ENCODE measurements around the gene KXD1.

KXD1 gene

GRCh38 chr19:18603958-18604819, 46.5 kb downstream of the KXD1 start:
- Histone ChIP-seq H3K4ac (ENCODE audit: low read length) (no peak overlapping the region), H3K14ac (ENCODE audit: low read length) (peak overlapping the region; percentile 31), H2BK120ac (ENCODE audit: low read depth, low read length) (no peak overlapping the region), H2AK5ac (ENCODE audit: low read depth, low read length) (peak overlapping the region; percentile 54), H3K4me2 (ENCODE audit: insufficient read depth, low read length, poor library complexity, severe bottlenecking) (peak overlapping the region; percentile 45), H3K79me1 (ENCODE audit: low read depth, low read length) (no peaks in the 10 kb centered on the region), H4K91ac (ENCODE audit: low read depth, low read length, poor library complexity) (no peak overlapping the region), H3K18ac (ENCODE audit: low read length) (peak overlapping the region; percentile 94), H3K36me3 (replicated peaks in 1 of 2; ENCODE audit: control insufficient read depth in 2 of 2, insufficient read depth in 2 of 2, low read length in 2 of 2) (no peaks in the 10 kb centered on the region), H2BK5ac (ENCODE audit: low read length) (no peak overlapping the region), H3K4me1 (ENCODE audit: control insufficient read depth in 2 of 2, insufficient read depth in 1 of 2, low read depth in 1 of 2, low read length in 2 of 2) (peaks cover 14 to 22% of the 10 kb centered on the region in 2 donors), H4K8ac (ENCODE audit: low read depth, low read length) (no peak overlapping the region), H3K4me3 (ENCODE audit: low read length in 2 of 2) (no peak overlapping the region), H2AFZ (ENCODE audit: low read length) (no peak overlapping the region), H3K23ac (ENCODE audit: low read depth, low read length, poor library complexity) (no peak overlapping the region), H2BK12ac (ENCODE audit: low read length) (peak overlapping the region; percentile 12), H3K9me3 (replicated peaks in 1 of 2; ENCODE audit: control insufficient read depth in 2 of 2, insufficient read depth in 1 of 2, low read depth in 1 of 2, low read length in 2 of 2) (no peaks in the 10 kb centered on the region), H3K27me3 (ENCODE audit: control insufficient read depth in 3 of 3, insufficient read depth in 3 of 3, low read depth in 1 of 3, low read length in 3 of 3) (peaks cover 39 to 85% (median 75%) of the 10 kb centered on the region in 3 experiments), H3K9ac (ENCODE audit: low read depth, low read length, poor library complexity) (peak overlapping the region; percentile 30), H3K27ac (replicated peaks; ENCODE audit: low read length) (no peak overlapping the region), H2BK15ac (ENCODE audit: low read length) (no peak overlapping the region)
- DNase-seq (ENCODE audit: low spot score): no peak
- WGBS, 2 donors (ENCODE audit: extremely low coverage in 2 of 2, insufficient read length in 2 of 2, insufficient replicate concordance in 1 of 2): no CpG with 5 or more reads among the region's 26 CpGs

GRCh38 chr19:18604820-18605159, 47.1 kb downstream of the KXD1 start:
- H3K14ac ChIP-seq (ENCODE audit: low read length): no peak overlapping the region
- H2BK12ac ChIP-seq (ENCODE audit: low read length): no peak overlapping the region
- H2BK5ac ChIP-seq (ENCODE audit: low read length): no peak overlapping the region
- H3K79me1 ChIP-seq (ENCODE audit: low read depth, low read length): no peaks in the 10 kb centered on the region
- H3K36me3 ChIP-seq (replicated peaks in 1 of 2; ENCODE audit: control insufficient read depth in 2 of 2, insufficient read depth in 2 of 2, low read length in 2 of 2): no peaks in the 10 kb centered on the region
- WGBS, 2 donors (ENCODE audit: extremely low coverage in 2 of 2, insufficient read length in 2 of 2, insufficient replicate concordance in 1 of 2): no CpG with 5 or more reads among the region's 10 CpGs
- H3K4me3 ChIP-seq (ENCODE audit: low read length in 2 of 2): no peak overlapping the region
- no peak overlapping the region for H2BK120ac ChIP-seq (ENCODE audit: low read depth, low read length)
- peaks cover 43 to 87% (median 81%) of the 10 kb centered on the region in 3 experiments for H3K27me3 ChIP-seq (ENCODE audit: control insufficient read depth in 3 of 3, insufficient read depth in 3 of 3, low read depth in 1 of 3, low read length in 3 of 3)
- no peaks in the 10 kb centered on the region for H3K9me3 ChIP-seq (replicated peaks in 1 of 2; ENCODE audit: control insufficient read depth in 2 of 2, insufficient read depth in 1 of 2, low read depth in 1 of 2, low read length in 2 of 2)
- H4K91ac ChIP-seq (ENCODE audit: low read depth, low read length, poor library complexity): no peak overlapping the region
- no peak overlapping the region for H4K8ac ChIP-seq (ENCODE audit: low read depth, low read length)
- H2BK15ac ChIP-seq (ENCODE audit: low read length): no peak overlapping the region
- no peak overlapping the region for H3K4ac ChIP-seq (ENCODE audit: low read length)
- H3K9ac ChIP-seq (ENCODE audit: low read depth, low read length, poor library complexity): no peak overlapping the region
- no peak overlapping the region for H3K23ac ChIP-seq (ENCODE audit: low read depth, low read length, poor library complexity)
- H3K4me1 ChIP-seq (ENCODE audit: control insufficient read depth in 2 of 2, insufficient read depth in 1 of 2, low read depth in 1 of 2, low read length in 2 of 2): peaks cover 14 to 25% of the 10 kb centered on the region in 2 donors
- peak overlapping the region; percentile 81 for H2AK5ac ChIP-seq (ENCODE audit: low read depth, low read length)
- H3K18ac ChIP-seq (ENCODE audit: low read length): no peak overlapping the region
- no peak overlapping the region for H3K27ac ChIP-seq (replicated peaks; ENCODE audit: low read length)
- H3K4me2 ChIP-seq (ENCODE audit: insufficient read depth, low read length, poor library complexity, severe bottlenecking): no peak overlapping the region
- DNase-seq (ENCODE audit: low spot score): no peak
- H2AFZ ChIP-seq (ENCODE audit: low read length): no peak overlapping the region

- peak overlapping the region; percentile 91 for H3K23ac ChIP-seq (ENCODE audit: low read depth, low read length, poor library complexity)
- no peak overlapping the region for H3K27ac ChIP-seq (replicated peaks; ENCODE audit: low read length)
- no peak overlapping the region for H3K4me2 ChIP-seq (ENCODE audit: insufficient read depth, low read length, poor library complexity, severe bottlenecking)
- no peak for DNase-seq (ENCODE audit: low spot score)
- H4K91ac ChIP-seq (ENCODE audit: low read depth, low read length, poor library complexity): no peak overlapping the region
- H3K9ac ChIP-seq (ENCODE audit: low read depth, low read length, poor library complexity): no peak overlapping the region
- H3K14ac ChIP-seq (ENCODE audit: low read length): peak overlapping the region; percentile 94
- peaks cover 47 to 90% (median 85%) of the 10 kb centered on the region in 3 experiments for H3K27me3 ChIP-seq (ENCODE audit: control insufficient read depth in 3 of 3, insufficient read depth in 3 of 3, low read depth in 1 of 3, low read length in 3 of 3)
- H2AK5ac ChIP-seq (ENCODE audit: low read depth, low read length): peak overlapping the region; percentile 81
- no peak overlapping the region for H2BK120ac ChIP-seq (ENCODE audit: low read depth, low read length)
- no peak overlapping the region for H3K4me3 ChIP-seq (ENCODE audit: low read length in 2 of 2)
- WGBS, 2 donors (ENCODE audit: extremely low coverage in 2 of 2, insufficient read length in 2 of 2, insufficient replicate concordance in 1 of 2): no CpG with 5 or more reads among the region's 17 CpGs
- peak overlapping the region; percentile 73 for H2BK12ac ChIP-seq (ENCODE audit: low read length)
- H3K4me1 ChIP-seq (ENCODE audit: control insufficient read depth in 2 of 2, insufficient read depth in 1 of 2, low read depth in 1 of 2, low read length in 2 of 2): peaks cover 14 to 28% of the 10 kb centered on the region in 2 donors
- peak overlapping the region; percentile 91 for H2BK15ac ChIP-seq (ENCODE audit: low read length)
- H3K9me3 ChIP-seq (replicated peaks in 1 of 2; ENCODE audit: control insufficient read depth in 2 of 2, insufficient read depth in 1 of 2, low read depth in 1 of 2, low read length in 2 of 2): no peaks in the 10 kb centered on the region
- peak overlapping the region; percentile 66 for H2BK5ac ChIP-seq (ENCODE audit: low read length)
- H3K79me1 ChIP-seq (ENCODE audit: low read depth, low read length): no peaks in the 10 kb centered on the region
- H3K18ac ChIP-seq (ENCODE audit: low read length): peak overlapping the region; percentile 71
- no peak overlapping the region for H3K4ac ChIP-seq (ENCODE audit: low read length)
- H4K8ac ChIP-seq (ENCODE audit: low read depth, low read length): peak overlapping the region; percentile 82
- H3K36me3 ChIP-seq (replicated peaks in 1 of 2; ENCODE audit: control insufficient read depth in 2 of 2, insufficient read depth in 2 of 2, low read length in 2 of 2): no peaks in the 10 kb centered on the region
- no peak overlapping the region for H2AFZ ChIP-seq (ENCODE audit: low read length)
These were observed 47.5 kb downstream of the KXD1 start for GRCh38 chr19:18605196-18605545.

GRCh38 chr19:18605546-18606280, 48.0 kb downstream of the KXD1 start:
- Histone ChIP-seq H2BK15ac (ENCODE audit: low read length) (peak overlapping the region; percentile 91), H3K4me3 (ENCODE audit: low read length in 2 of 2) (no peak overlapping the region), H3K36me3 (replicated peaks in 1 of 2; ENCODE audit: control insufficient read depth in 2 of 2, insufficient read depth in 2 of 2, low read length in 2 of 2) (no peaks in the 10 kb centered on the region), H3K4me2 (ENCODE audit: insufficient read depth, low read length, poor library complexity, severe bottlenecking) (peak overlapping the region; percentile 18), H3K9ac (ENCODE audit: low read depth, low read length, poor library complexity) (no peak overlapping the region), H2BK5ac (ENCODE audit: low read length) (peak overlapping the region; percentile 66), H3K27ac (replicated peaks; ENCODE audit: low read length) (no peak overlapping the region), H3K9me3 (replicated peaks in 1 of 2; ENCODE audit: control insufficient read depth in 2 of 2, insufficient read depth in 1 of 2, low read depth in 1 of 2, low read length in 2 of 2) (no peaks in the 10 kb centered on the region), H4K8ac (ENCODE audit: low read depth, low read length) (peak overlapping the region; percentile 82), H3K18ac (ENCODE audit: low read length) (peak overlapping the region; percentile 91), H3K4me1 (ENCODE audit: control insufficient read depth in 2 of 2, insufficient read depth in 1 of 2, low read depth in 1 of 2, low read length in 2 of 2) (peaks cover 18 to 32% of the 10 kb centered on the region in 2 donors), H3K27me3 (ENCODE audit: control insufficient read depth in 3 of 3, insufficient read depth in 3 of 3, low read depth in 1 of 3, low read length in 3 of 3) (peaks cover 51 to 93% (median 89%) of the 10 kb centered on the region in 3 experiments), H2AFZ (ENCODE audit: low read length) (no peak overlapping the region), H3K23ac (ENCODE audit: low read depth, low read length, poor library complexity) (peak overlapping the region; percentile 91), H3K4ac (ENCODE audit: low read length) (no peak overlapping the region), H2BK12ac (ENCODE audit: low read length) (peak overlapping the region; percentile 73), H4K91ac (ENCODE audit: low read depth, low read length, poor library complexity) (no peak overlapping the region), H2AK5ac (ENCODE audit: low read depth, low read length) (peak overlapping the region; percentile 81), H3K14ac (ENCODE audit: low read length) (peak overlapping the region; percentile 94), H2BK120ac (ENCODE audit: low read depth, low read length) (no peak overlapping the region), H3K79me1 (ENCODE audit: low read depth, low read length) (no peaks in the 10 kb centered on the region)
- no CpG with 5 or more reads among the region's 65 CpGs for WGBS, 2 donors (ENCODE audit: extremely low coverage in 2 of 2, insufficient read length in 2 of 2, insufficient replicate concordance in 1 of 2)
- no peak for DNase-seq (ENCODE audit: low spot score)

Measured in neuronal stem cell (in vitro differentiated cells).